ENCODE results near the gene GPR12. TPM values are rescaled to one million over a fixed set of nuclear protein-coding genes. Genes with fewer than 3 reads are reported as not detected.

The GPR12 gene
- under 1 TPM; 0.08 to 0.18 TPM for total RNA-seq
- long read RNA-seq, result 0 reads

GRCh38 chr13:26759907-26760831, at the start of gene GPR12:
TSS of gene GPR12 (minus strand) at chr13:26760786. CDS start at chr13:26759827, 959 bp downstream.
- DNase-seq (no peak), ATAC-seq (no peak)

GRCh38 chr13:26810095-26810494, 49.5 kb upstream of the GPR12 start:
- DNase-seq, result no peak
- intact Hi-C loops (cut with DNase I), result no loop called here

More at GRCh38 chr13:26759907-26760831, at the start of gene GPR12:
- intact Hi-C loops (cut with DNase I), result no loop called here

GRCh38 chr13:26806891-26807290, 46.3 kb upstream of the GPR12 start:
- no peak for ATAC-seq
- intact Hi-C loops (cut with DNase I), result no loop called here
- no peak for DNase-seq

More at GRCh38 chr13:26810095-26810494, 49.5 kb upstream of the GPR12 start:
- no peak for ATAC-seq

GRCh38 chr13:26787961-26788360, 27.4 kb upstream of the GPR12 start:
- ATAC-seq, result no peak
- no peak for DNase-seq
- intact Hi-C loops (cut with DNase I), result no loop called here

GRCh38 chr13:26786651-26787295, 26.2 kb upstream of the GPR12 start:
- ATAC-seq (no peak), DNase-seq (no peak)
- intact Hi-C loops (cut with DNase I), result no loop called here

GRCh38 chr13:26785838-26786630, 25.4 kb upstream of the GPR12 start:
- peak; percentile 41 for DNase-seq
- peak in 1 of 2 donors; percentile 84 for ATAC-seq
- intact Hi-C loops (cut with DNase I), result no loop called here

GRCh38 chr13:26784704-26785639, 24.4 kb upstream of the GPR12 start:
- intact Hi-C loops (cut with DNase I), result no loop called here
- ATAC-seq (peak in 1 of 2 donors; percentile 68), DNase-seq (no peak)

GRCh38 chr13:26780411-26780810, 19.8 kb upstream of the GPR12 start:
- DNase-seq (no peak), ATAC-seq (no peak)
- intact Hi-C loops (cut with DNase I), result no loop called here

GRCh38 chr13:26779321-26779720, 18.7 kb upstream of the GPR12 start:
- DNase-seq (no peak), ATAC-seq (no peak)
- intact Hi-C loops (cut with DNase I), result no loop called here

GRCh38 chr13:26772531-26772930, 11.9 kb upstream of the GPR12 start:
- intact Hi-C loops (cut with DNase I), result no loop called here
- no peak for ATAC-seq
- no peak for DNase-seq

- ATAC-seq, result no peak
- no peak for DNase-seq
- intact Hi-C loops (cut with DNase I), result no loop called here
Measured at GRCh38 chr13:26771796-26772195, 11.2 kb upstream of the GPR12 start.

- intact Hi-C loops (cut with DNase I), result no loop called here
- no peak for DNase-seq
- ATAC-seq, result no peak
Measured at GRCh38 chr13:26762745-26763345, 2.3 kb upstream of the GPR12 start.

- DNase-seq, result no peak
- ATAC-seq, result no peak
- intact Hi-C loops (cut with DNase I), result no loop called here
Measured at GRCh38 chr13:26760832-26761582, 421 bp upstream of the GPR12 start.

GRCh38 chr13:26759249-26759906, 1.2 kb downstream of the GPR12 start:
- DNase-seq (no peak), ATAC-seq (no peak)
- intact Hi-C loops (cut with DNase I), result no loop called here

GRCh38 chr13:26758496-26759157, 2.0 kb downstream of the GPR12 start:
- DNase-seq (no peak), ATAC-seq (no peak)
- intact Hi-C loops (cut with DNase I), result no loop called here

- no peak for DNase-seq
- intact Hi-C loops (cut with DNase I), result no loop called here
- no peak for ATAC-seq
Measured at GRCh38 chr13:26756961-26757360, 3.6 kb downstream of the GPR12 start.
